ENCODE results near the gene LMAN2. TPM values are rescaled to one million over a fixed set of nuclear protein-coding genes. Genes with fewer than 3 reads are reported as not detected.
"Not testable (repeated sequence)": the region's sequence is repeated elsewhere in the genome, so short reads cannot be mapped to it uniquely, and the experiment has no call there.

The LMAN2 gene
- polyA plus RNA-seq, 4 donors, result 73.6 to 304 (median 158) TPM

GRCh38 chr5:177375516-177375915, 24.0 kb upstream of the LMAN2 start:
- H3K27me3 ChIP-seq (ENCODE audit: control insufficient read depth in 3 of 3, insufficient read depth in 3 of 3, low read length in 3 of 3); H3K4me3 ChIP-seq (ENCODE audit: low read depth in 1 of 3, low read length in 3 of 3); H3K27ac ChIP-seq (ENCODE audit: low read depth in 1 of 3, low read length in 2 of 3); H3K9me3 ChIP-seq (ENCODE audit: control insufficient read depth in 2 of 2, insufficient read depth in 1 of 2, low read depth in 1 of 2, low read length in 1 of 2); H3K4me1 ChIP-seq (ENCODE audit: control insufficient read depth in 3 of 3, insufficient read depth in 2 of 3, low read depth in 1 of 3, low read length in 2 of 3); FAIRE-seq; DNase-seq: not testable (repeated sequence)
- H3K36me3 ChIP-seq (ENCODE audit: control insufficient read depth in 3 of 3, insufficient read depth in 2 of 3, low read depth in 1 of 3, low read length in 3 of 3), result peaks cover 0 to 14% (median 0%) of the 10 kb centered on the region in 3 donors
- WGBS, 3 donors, result 65 to 77% (median 68%) methylated on average over 5 of the region's 5 CpGs

- no peak for DNase-seq
- Histone ChIP-seq H3K27ac (ENCODE audit: low read depth in 1 of 3, low read length in 2 of 3) (no peak overlapping the region), H3K4me1 (ENCODE audit: control insufficient read depth in 3 of 3, insufficient read depth in 2 of 3, low read depth in 1 of 3, low read length in 2 of 3) (peaks cover 0 to 17% (median 2%) of the 10 kb centered on the region in 3 donors), H3K4me3 (ENCODE audit: low read depth in 1 of 3, low read length in 3 of 3) (no peak overlapping the region), H3K9me3 (ENCODE audit: control insufficient read depth in 2 of 2, insufficient read depth in 1 of 2, low read depth in 1 of 2, low read length in 1 of 2) (no peaks in the 10 kb centered on the region), H3K27me3 (ENCODE audit: control insufficient read depth in 3 of 3, insufficient read depth in 3 of 3, low read length in 3 of 3) (no peaks in the 10 kb centered on the region), H3K36me3 (ENCODE audit: control insufficient read depth in 3 of 3, insufficient read depth in 2 of 3, low read depth in 1 of 3, low read length in 3 of 3) (peaks cover 0 to 16% (median 0%) of the 10 kb centered on the region in 3 donors)
- FAIRE-seq, result no peak
- WGBS, 3 donors, result 76 to 88% (median 81%) methylated on average over 5 of the region's 5 CpGs
Observed at GRCh38 chr5:177374211-177374610, 22.7 kb upstream of the LMAN2 start.

DNA sequence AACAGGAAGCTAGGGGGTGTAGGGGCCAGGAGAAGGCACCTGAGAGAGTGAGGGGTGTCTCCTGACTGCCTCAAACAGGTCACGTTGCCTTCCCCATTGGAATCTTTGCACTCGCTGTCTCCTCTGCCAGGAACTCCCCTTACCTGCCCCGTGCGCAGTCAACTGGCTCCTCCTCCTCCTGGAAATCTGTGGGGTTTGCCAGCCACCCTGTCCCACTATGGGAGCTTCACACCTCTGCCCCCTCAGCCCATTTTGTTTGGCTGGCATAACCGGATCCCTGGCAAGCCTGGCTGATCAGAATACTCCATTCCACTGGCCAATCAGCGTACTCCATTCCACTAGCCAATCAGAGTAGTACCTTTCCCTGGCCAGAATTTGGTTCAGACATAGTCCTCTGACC, 22.3 kb upstream of the LMAN2 start:
- no peaks in the 10 kb centered on the region for H3K9me3 ChIP-seq (ENCODE audit: control insufficient read depth in 2 of 2, insufficient read depth in 1 of 2, low read depth in 1 of 2, low read length in 1 of 2)
- 56 to 70% (median 69%) methylated on average over 6 of the region's 6 CpGs for WGBS, 3 donors
- no peak overlapping the region for H3K27ac ChIP-seq (ENCODE audit: low read depth in 1 of 3, low read length in 2 of 3)
- peaks cover 0 to 16% (median 0%) of the 10 kb centered on the region in 3 donors for H3K36me3 ChIP-seq (ENCODE audit: control insufficient read depth in 3 of 3, insufficient read depth in 2 of 3, low read depth in 1 of 3, low read length in 3 of 3)
- H3K4me3 ChIP-seq (ENCODE audit: low read depth in 1 of 3, low read length in 3 of 3), result no peak overlapping the region
- FAIRE-seq, result no peak
- no peak for DNase-seq
- no peaks in the 10 kb centered on the region for H3K27me3 ChIP-seq (ENCODE audit: control insufficient read depth in 3 of 3, insufficient read depth in 3 of 3, low read length in 3 of 3)
- H3K4me1 ChIP-seq (ENCODE audit: control insufficient read depth in 3 of 3, insufficient read depth in 2 of 3, low read depth in 1 of 3, low read length in 2 of 3), result peaks cover 0 to 16% (median 2%) of the 10 kb centered on the region in 3 donors

DNA sequence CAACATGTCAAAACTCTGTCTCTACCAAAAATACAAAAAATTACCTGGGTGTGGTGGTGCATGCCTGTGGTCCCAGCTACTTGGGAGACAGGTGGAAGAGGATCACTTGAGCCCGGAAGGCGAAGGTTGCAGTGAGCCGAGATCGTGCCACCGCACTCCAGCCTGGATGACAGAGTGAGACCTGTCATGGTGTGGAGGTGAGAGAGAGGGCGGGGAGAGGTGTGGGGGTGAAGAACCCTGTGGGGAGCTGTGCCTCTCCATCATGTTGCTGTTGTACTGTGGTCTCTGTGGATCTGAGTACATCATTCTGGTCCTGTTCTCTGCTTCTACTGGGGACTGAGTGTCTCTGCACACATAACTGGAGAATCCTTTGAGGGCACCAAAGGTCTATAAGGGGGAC, 21.4 kb upstream of the LMAN2 start:
- H3K36me3 ChIP-seq (ENCODE audit: control insufficient read depth in 3 of 3, insufficient read depth in 2 of 3, low read depth in 1 of 3, low read length in 3 of 3), result peaks cover 0 to 16% (median 0%) of the 10 kb centered on the region in 3 donors
- WGBS, 3 donors, result 84 to 94% (median 90%) methylated on average over 6 of the region's 6 CpGs
- peaks cover 0 to 12% (median 2%) of the 10 kb centered on the region in 3 donors for H3K4me1 ChIP-seq (ENCODE audit: control insufficient read depth in 3 of 3, insufficient read depth in 2 of 3, low read depth in 1 of 3, low read length in 2 of 3)
- no peak overlapping the region for H3K27ac ChIP-seq (ENCODE audit: low read depth in 1 of 3, low read length in 2 of 3)
- no peaks in the 10 kb centered on the region for H3K9me3 ChIP-seq (ENCODE audit: control insufficient read depth in 2 of 2, insufficient read depth in 1 of 2, low read depth in 1 of 2, low read length in 1 of 2)
- FAIRE-seq (no peak), DNase-seq (no peak)
- H3K27me3 ChIP-seq (ENCODE audit: control insufficient read depth in 3 of 3, insufficient read depth in 3 of 3, low read length in 3 of 3), result no peaks in the 10 kb centered on the region
- no peak overlapping the region for H3K4me3 ChIP-seq (ENCODE audit: low read depth in 1 of 3, low read length in 3 of 3)

- 86 to 87% (median 87%) methylated on average over 11 to 12 of the region's 12 CpGs for WGBS, 3 donors
- no peak overlapping the region for H3K4me3 ChIP-seq (ENCODE audit: low read depth in 1 of 3, low read length in 3 of 3)
- H3K9me3 ChIP-seq (ENCODE audit: control insufficient read depth in 2 of 2, insufficient read depth in 1 of 2, low read depth in 1 of 2, low read length in 1 of 2), result no peaks in the 10 kb centered on the region
- H3K27me3 ChIP-seq (ENCODE audit: control insufficient read depth in 3 of 3, insufficient read depth in 3 of 3, low read length in 3 of 3), result no peaks in the 10 kb centered on the region
- DNase-seq, result no peak
- H3K36me3 ChIP-seq (ENCODE audit: control insufficient read depth in 3 of 3, insufficient read depth in 2 of 3, low read depth in 1 of 3, low read length in 3 of 3), result peaks cover 0 to 16% (median 0%) of the 10 kb centered on the region in 3 donors
- peak overlapping the region in 1 of 3 donors; percentile 62 for H3K27ac ChIP-seq (ENCODE audit: low read depth in 1 of 3, low read length in 2 of 3)
- no peak for FAIRE-seq
- peaks cover 0 to 18% (median 2%) of the 10 kb centered on the region in 3 donors for H3K4me1 ChIP-seq (ENCODE audit: control insufficient read depth in 3 of 3, insufficient read depth in 2 of 3, low read depth in 1 of 3, low read length in 2 of 3)
Observed at GRCh38 chr5:177372034-177372896, 20.8 kb upstream of the LMAN2 start.

DNA sequence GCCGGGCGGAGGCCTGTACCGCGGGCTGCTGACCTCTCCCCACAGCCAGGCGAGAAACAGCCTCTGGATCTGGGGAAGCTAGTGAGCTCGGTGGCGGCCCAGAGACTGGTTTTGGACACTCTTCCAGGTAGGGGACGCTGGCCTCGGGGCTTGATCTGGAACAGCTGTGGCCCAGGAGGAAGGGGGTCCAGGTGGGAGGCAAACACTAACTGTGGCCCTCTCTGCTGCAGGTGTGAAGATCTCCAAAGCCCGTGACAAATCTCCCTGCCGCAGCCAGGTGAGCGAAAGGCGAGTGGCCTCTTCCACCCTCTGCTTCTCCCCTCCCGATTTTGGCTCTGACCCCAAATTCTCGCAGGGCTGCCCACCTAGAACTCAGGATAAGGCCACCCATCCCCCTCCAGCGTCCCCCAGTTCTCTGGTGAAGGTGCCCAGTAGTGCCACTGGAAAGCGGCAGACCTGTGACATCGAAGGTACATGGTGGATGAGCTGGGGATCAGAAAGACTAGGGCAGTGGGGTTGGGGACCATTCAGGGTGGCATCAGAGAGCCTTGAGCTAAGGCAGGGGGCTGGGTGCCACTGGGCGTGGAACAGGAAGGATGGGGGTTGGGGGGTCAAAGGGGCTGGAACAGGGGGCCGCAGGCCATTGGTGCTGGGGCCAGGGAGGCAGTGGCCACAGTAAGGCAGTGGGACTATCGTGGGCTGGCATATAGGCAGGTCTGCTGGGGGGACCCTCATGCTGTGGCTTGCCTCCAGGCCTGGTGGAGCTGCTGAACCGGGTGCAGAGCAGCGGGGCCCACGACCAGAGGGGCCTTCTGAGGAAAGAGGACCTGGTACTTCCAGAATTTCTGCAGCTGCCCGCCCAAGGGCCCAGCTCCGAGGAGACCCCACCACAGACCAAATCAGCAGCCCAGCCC, 19.9 kb upstream of the LMAN2 start:
- peak overlapping the region; percentile 14 to 81 (median 65) for H3K27ac ChIP-seq (ENCODE audit: low read depth in 1 of 3, low read length in 2 of 3)
- no peaks in the 10 kb centered on the region for H3K27me3 ChIP-seq (ENCODE audit: control insufficient read depth in 3 of 3, insufficient read depth in 3 of 3, low read length in 3 of 3)
- 45 to 68% (median 64%) methylated on average over 20 to 26 of the region's 26 CpGs for WGBS, 3 donors
- FAIRE-seq (no peak), DNase-seq (no peak)
- peaks cover 0 to 25% (median 2%) of the 10 kb centered on the region in 3 donors for H3K4me1 ChIP-seq (ENCODE audit: control insufficient read depth in 3 of 3, insufficient read depth in 2 of 3, low read depth in 1 of 3, low read length in 2 of 3)
- H3K9me3 ChIP-seq (ENCODE audit: control insufficient read depth in 2 of 2, insufficient read depth in 1 of 2, low read depth in 1 of 2, low read length in 1 of 2), result no peaks in the 10 kb centered on the region
- H3K36me3 ChIP-seq (ENCODE audit: control insufficient read depth in 3 of 3, insufficient read depth in 2 of 3, low read depth in 1 of 3, low read length in 3 of 3), result peaks cover 0 to 16% (median 0%) of the 10 kb centered on the region in 3 donors
- peak overlapping the region in 2 of 3 donors; percentile 45 to 60 for H3K4me3 ChIP-seq (ENCODE audit: low read depth in 1 of 3, low read length in 3 of 3)

DNA sequence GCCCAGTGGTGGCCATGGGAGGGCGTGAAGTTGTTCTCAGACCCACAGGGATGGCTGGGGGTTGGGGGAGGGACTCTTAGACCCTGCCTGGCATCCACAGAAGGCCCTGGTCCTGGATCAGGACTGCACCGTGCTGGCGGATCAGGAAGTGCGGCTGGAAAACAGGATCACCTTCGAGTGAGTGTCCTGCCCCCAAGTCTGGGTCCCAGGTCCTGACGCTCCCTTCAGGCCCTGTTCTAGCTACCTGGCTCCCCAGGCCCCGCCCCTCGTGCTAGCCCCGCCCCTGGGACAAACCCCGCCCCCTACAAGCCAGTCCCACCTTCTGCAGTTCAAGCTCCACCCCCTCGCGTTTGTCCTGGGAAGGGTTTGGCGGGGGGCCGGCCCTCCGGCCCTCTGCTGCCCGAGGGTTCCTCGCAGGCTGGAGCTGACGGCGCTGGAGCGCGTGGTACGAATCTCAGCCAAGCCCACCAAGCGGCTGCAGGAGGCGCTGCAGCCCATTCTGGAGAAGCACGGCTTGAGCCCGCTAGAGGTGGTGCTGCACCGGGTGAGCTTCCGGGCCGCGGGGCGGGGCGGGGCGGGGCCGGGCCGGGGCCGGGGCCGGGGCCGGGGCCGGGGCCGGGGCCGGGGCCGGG, 19.1 kb upstream of the LMAN2 start:
- Histone ChIP-seq H3K27ac (ENCODE audit: low read depth in 1 of 3, low read length in 2 of 3) (peak overlapping the region in 1 of 3 donors; percentile 81), H3K27me3 (ENCODE audit: control insufficient read depth in 3 of 3, insufficient read depth in 3 of 3, low read length in 3 of 3) (no peaks in the 10 kb centered on the region), H3K4me1 (ENCODE audit: control insufficient read depth in 3 of 3, insufficient read depth in 2 of 3, low read depth in 1 of 3, low read length in 2 of 3) (peaks cover 0 to 33% (median 2%) of the 10 kb centered on the region in 3 donors), H3K36me3 (ENCODE audit: control insufficient read depth in 3 of 3, insufficient read depth in 2 of 3, low read depth in 1 of 3, low read length in 3 of 3) (peaks cover 0 to 16% (median 0%) of the 10 kb centered on the region in 3 donors), H3K4me3 (ENCODE audit: low read depth in 1 of 3, low read length in 3 of 3) (peak overlapping the region; percentile 25 to 60 (median 45)), H3K9me3 (ENCODE audit: control insufficient read depth in 2 of 2, insufficient read depth in 1 of 2, low read depth in 1 of 2, low read length in 1 of 2) (no peaks in the 10 kb centered on the region)
- DNase-seq, result peak; percentile 86 to 94
- FAIRE-seq, result no peak
- 11 to 27% (median 18%) methylated on average over 27 to 42 of the region's 42 CpGs for WGBS, 3 donors

All from small intestine (tissue), 7 donors.